Measurements from ENCODE around the gene ZMYND8.

DNA sequence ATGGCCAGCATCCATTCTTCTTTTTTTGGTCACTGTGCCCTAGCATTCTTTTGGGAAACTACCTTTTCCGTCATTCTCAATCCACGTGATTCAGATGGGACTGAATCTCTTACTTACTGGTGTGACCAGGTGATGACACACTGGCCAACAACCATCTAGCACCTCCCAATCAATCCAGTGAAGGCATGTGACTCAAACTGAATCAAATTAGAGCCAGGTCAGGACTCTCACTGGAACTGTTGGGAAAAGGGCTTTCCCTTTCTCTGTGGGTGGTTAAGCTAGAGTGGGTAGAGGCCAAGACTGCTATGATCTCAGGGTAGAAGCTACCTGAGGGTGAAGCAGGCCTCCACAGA is 36.2 kb upstream of the ZMYND8 start:
- TF ChIP-seq CTCF (IDR thresholded peaks at IDR 0.05; ENCODE audit: control extremely low read depth in 1 of 3, insufficient read depth in 1 of 3, low read depth in 1 of 3, low read length in 3 of 3) (no peak), CHD2 (IDR thresholded peaks at IDR 0.05; ENCODE audit: low read length) (no peak), TCF12 (IDR thresholded peaks at IDR 0.05; ENCODE audit: low read depth, low read length) (no peak), RAD21 (IDR thresholded peaks at IDR 0.05 in 1 of 2, conservative IDR thresholded peaks at IDR 0.05 in 1 of 2; ENCODE audit: low read depth in 2 of 2, low read length in 2 of 2) (no peak), POLR2AphosphoS5 (IDR thresholded peaks at IDR 0.05; ENCODE audit: low read depth, low read length) (no peak), POLR2A (IDR thresholded peaks at IDR 0.05; ENCODE audit: control extremely low read depth in 1 of 2, low read depth in 2 of 2, low read length in 2 of 2) (no peak), JUND (IDR thresholded peaks at IDR 0.05; ENCODE audit: low read length) (no peak), SP1 (IDR thresholded peaks at IDR 0.05; ENCODE audit: low read depth, low read length) (no peak), RFX5 (IDR thresholded peaks at IDR 0.05; ENCODE audit: borderline replicate concordance, low read depth, low read length) (no peak), EZH2 (IDR thresholded peaks at IDR 0.05; ENCODE audit: low read depth, low read length, severe bottlenecking) (no peak), SP4 (IDR thresholded peaks at IDR 0.05; ENCODE audit: low read length) (no peak), NRF1 (IDR thresholded peaks at IDR 0.05; ENCODE audit: low read depth, low read length) (no peak), CBX5 (IDR thresholded peaks at IDR 0.05; ENCODE audit: low read depth, low read length) (no peak)
- TF ChIP-seq, protein P1, sequence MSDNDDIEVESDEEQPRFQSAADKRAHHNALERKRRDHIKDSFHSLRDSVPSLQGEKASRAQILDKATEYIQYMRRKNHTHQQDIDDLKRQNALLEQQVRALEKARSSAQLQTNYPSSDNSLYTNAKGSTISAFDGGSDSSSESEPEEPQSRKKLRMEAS (IDR thresholded peaks at IDR 0.05) = no peak

All from H1 (cell line).